GM18870 (cell line): Measurements from ENCODE around the gene ZNF277.

Source experiments
- ATAC-seq: cut with Tn5 transposase; IDR thresholded peaks from one replicate; pipeline ENCODE4 v1.9.1; 2021; ENCODE audit warnings: moderate library complexity; ENCODE audit not compliant: unreplicated experiment

Gene ZNF277

DNA sequence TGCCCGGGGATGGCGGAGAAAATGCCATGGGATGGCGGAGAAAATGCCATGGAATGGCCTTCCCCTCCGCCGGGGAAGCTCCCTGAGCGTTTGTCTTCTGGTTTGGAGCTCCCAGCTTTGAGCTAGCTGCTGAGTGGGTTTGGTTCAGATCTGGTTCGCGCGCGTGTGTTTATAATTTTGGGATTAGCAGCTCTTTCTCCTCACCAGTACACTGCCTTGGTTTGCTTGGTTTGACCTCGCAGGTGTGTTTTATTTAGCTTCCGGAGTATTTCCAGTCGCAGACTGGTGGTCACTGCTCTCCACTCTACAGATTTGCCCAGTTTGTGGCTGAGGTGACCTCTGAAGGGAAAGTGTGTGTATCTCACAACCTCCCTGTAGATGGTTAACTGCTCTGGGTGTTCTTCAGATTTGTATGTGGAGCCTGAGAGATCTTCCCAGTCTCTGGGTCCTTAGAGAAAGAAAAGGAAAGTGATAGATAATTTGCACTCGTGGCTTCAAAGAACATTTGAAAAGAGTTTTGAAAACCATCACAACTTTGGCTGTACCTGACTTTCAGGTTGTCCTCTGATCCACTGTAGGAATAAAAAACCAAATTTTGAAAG is 597 bp downstream of the ZNF277 start:
- no peak for ATAC-seq

DNA sequence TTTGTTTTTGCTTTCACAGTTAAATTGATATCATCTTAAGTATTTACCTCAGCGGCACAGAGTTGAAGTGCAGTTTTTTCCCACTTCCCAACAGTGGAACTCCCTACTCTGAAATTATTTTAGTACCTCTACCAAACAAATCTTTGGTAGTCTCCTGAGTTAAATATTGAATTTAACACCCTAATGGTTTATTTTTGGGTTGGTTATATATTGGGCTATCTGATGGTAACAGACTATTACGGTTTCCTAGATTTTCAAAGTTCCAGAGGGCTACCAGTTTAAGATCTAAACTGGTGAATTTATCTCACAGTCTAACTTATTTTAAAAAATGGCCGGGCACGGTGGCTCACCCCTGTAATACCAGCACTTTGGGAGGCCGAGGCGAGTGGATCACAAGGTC is 1.3 kb downstream of the ZNF277 start:
- ATAC-seq = no peak

DNA sequence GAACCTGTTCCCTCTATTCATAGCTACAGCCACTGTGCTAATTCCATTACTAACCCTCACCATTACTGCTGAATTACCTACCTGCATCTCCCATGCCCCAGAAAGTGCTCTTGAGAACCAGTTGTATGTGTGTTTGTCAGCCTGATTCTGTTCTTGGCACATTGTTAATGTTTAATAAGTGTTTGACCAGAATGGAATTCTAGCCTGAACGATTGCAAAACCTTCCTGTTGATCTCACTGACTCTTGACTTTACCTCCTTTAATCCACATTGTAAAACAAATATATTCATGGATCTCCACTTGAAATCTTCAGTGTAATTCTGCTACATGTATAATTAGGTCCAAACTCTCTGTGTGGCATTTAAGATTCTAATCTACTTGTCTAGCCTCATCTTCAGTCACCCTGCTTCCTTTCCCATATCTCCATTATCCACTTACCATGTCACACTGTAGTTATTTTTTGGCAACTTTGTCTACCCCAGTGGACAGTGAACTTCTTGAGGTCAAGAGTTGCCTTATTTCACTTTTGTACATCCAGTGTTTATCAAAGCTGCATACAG is 4.9 kb downstream of the ZNF277 start:
- no peak for ATAC-seq

DNA sequence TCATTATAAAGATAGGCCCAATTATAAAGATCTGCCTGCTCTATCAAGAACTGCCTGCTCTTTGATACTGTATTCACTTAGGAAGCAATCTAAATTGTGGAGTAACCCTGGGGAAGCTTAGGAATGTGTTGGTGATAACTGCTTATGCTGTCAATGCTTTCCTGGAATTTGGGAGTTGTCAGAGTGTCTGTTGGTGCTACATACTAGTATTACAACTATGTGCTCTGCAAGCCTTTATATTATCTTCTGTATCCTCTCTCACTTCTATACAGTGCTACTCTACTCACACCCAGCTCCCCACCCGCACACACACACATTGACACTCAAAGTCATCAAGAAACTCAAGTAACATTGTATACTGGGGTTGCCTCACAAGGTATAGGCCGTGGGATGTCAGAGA is 6.1 kb downstream of the ZNF277 start:
- no peak for ATAC-seq

DNA sequence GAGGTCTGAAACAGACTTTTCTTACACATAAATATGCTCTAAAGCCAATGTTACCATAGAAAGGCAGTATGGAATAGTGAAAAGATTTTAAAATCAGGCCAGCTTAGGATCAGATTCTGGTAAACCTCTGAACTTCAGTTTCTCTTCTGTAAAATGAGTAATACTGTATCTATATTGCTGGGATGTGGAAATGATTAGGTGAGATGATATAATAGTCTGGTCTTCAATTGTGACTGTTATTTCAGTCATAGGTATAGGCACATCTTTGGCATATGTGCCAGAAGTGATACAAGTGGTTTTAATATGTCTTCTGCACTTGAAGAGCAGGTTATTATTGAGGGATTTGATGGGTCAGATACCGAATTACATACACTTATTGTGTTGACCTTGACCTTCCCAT is 7.2 kb downstream of the ZNF277 start:
- ATAC-seq = no peak

DNA sequence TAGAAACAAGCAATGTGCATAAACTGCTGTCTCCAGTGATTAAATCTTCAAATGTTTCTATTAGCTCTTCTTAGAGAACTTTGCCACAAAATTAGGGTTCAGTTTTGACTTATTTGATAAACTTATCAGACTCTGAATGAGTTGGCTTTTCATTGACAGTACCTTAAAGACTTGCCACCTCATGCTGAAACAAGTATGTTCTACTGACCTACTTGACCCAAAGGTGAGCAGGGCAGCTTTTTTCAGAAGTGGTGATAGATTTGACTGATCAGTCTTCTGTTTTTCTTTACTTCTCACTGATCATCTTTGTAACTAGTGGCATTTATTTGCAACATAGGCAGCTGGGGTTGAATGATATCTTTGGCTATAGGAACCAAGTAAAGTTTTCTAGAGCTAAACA is 7.8 kb downstream of the ZNF277 start:
- no peak for ATAC-seq

DNA sequence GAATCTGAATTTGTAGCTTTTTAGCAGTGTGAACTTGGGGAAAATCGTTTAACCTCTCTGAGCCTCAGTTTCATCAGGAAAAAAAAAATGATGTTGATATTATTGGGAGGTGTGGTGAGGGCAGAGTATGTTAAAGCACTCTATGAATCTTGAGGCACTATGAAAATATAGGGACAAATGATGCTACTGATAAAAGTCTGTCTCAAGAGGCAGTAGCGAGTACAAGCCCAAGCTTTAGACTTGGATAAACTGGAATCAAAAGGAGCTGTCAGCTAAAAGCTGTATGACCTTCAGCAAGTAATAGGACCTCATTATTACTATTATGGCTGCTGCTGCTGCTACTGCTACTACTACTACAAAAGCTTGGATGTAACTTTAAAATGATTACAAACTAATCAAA is 8.4 kb downstream of the ZNF277 start:
- no peak for ATAC-seq

DNA sequence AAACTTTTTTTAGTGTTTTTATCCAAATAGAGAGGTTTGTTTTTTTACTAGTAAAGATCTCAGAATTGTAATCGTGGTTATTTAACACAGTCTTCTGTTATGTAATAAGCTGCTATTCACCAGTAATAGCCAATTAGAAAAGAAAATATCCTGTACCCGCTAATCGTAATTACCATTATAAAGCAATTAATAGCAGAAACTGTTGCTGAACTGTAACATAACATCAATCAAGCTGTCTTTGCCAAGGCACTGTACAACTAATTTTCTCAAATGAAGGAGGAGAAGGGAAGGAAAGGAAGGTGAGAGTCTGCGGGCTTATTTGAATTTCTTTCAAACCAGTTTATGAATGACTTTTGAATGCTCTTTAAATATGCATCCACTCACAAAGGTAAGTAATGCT is 9.3 kb downstream of the ZNF277 start:
- no peak for ATAC-seq

DNA sequence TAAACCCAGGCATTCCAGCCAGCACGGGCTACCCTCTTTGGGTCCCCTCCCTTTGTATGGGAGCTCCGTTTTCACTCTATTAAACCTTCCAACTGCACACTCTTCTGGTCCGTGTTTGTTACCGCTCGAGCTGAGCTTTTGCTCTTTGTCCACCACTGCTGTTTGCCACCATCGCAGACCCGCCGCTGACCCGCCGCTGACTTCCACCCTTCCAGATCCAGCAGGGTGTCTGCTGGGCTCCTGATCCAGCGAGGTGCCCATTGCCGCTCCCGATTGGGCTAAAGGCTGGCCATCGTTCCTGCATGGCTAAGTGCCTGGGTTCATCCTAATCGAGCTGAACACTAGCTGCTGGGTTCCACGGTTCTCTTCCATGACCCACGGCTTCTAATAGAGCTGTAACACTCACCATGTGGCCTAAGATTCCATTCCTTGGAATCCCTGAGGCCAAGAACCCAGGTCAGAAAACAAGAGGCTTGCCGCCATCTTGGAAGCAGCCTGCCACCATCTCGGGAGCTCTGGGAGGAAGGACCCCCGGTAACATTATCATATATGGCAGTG is 14.5 kb downstream of the ZNF277 start:
- ATAC-seq = no peak

DNA sequence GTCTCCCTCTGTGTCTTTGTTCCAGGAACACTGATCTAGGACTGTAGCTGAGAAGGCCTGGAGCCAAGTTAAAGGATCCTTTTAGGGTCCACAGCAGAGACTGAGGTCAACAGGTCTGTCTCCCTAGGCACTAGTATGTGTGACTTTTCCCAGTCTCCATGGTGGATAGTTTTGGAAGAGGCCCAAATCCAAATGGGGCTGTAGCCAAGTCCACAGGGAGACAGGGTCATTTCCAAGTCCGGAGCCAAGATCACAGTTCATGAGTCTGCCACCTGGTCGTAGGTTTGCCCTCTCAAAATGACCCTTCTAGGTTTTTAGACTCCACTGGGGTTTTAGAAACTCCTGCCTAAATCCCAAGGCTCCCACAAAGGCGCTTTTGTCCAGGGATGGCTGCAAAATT is 16.8 kb downstream of the ZNF277 start:
- ATAC-seq = no peak

DNA sequence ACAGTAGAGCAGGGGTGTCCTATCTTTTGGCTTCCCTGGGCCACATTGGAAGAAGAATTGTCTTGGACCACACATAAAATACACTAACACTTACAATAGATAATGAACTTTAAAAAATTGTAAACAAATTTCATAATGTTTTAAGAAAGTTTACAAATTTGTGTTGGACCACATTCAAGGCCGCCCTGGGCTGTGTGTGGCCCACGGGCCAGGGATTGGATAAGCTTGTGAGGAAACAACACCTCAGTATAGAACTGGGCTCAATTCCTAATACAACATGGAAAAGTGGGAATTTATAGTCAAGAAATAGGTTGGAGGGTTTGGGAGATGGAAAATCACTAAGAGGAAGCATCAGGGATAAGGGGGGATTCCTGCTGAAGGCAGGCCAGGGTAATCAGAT is 17.7 kb downstream of the ZNF277 start:
- no peak for ATAC-seq

DNA sequence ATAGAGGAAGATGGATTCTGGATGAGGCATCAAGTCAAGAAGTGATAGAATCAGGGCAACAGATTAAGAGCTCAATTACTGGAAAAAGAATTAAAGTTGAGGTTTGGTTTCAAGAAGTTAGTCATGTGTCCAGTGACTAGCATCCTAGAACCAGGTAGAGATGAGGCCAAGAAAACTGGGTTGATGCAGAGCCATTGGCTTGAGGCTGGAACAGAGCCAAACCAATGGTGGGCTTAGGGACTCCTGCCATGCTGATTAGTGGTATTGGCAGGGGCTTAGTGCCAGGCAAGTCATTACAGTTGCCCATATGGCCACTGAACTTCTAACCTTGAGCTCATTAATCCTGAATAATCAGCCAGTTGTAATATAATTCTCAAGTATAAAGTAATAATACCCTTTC is 18.5 kb downstream of the ZNF277 start:
- ATAC-seq = no peak

DNA sequence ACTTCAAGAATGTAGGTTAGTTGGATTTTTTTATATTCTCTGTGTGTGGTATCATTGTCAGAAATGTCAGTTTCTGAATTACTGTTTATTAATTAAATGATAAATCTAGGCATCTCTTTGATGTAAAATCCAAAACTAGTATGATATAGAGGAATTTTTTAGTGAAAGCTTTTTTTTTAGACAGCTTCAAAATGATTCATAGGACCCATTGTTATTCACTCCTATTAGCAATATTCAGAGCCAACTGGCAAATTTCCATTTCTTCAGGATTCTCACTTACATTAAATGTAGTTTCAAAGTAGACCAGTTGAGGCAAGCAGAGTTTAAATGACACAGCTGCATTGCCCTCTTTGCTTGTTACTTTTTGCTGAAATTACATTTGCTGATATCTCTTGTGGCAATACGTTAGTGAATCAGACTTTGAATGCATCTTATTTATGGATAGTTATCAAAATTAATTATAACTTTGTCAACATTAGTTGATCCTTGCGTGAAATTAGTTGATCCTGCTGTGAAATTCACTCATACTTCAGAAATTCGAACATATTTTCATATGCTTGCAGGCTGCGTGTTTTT is 20.3 kb downstream of the ZNF277 start:
- no peak for ATAC-seq

DNA sequence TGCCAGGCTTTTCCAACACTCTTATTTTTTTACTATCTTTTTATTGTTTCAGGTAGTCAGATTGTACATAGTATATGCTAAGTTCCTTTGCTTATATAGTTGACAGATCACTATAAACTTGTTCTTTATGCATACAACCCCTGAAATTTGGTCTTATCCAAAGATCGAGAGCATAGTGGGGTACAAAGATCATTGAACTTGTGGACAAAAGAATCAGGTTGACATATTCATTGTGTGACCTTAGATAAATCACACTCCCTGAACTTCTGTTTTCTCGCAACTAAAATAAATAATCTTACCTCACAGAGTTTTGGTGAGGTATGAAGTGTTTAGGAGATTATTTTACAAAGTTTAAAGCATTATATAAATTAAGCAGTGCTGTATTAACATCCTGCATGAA is 22.1 kb downstream of the ZNF277 start:
- no peak for ATAC-seq

DNA sequence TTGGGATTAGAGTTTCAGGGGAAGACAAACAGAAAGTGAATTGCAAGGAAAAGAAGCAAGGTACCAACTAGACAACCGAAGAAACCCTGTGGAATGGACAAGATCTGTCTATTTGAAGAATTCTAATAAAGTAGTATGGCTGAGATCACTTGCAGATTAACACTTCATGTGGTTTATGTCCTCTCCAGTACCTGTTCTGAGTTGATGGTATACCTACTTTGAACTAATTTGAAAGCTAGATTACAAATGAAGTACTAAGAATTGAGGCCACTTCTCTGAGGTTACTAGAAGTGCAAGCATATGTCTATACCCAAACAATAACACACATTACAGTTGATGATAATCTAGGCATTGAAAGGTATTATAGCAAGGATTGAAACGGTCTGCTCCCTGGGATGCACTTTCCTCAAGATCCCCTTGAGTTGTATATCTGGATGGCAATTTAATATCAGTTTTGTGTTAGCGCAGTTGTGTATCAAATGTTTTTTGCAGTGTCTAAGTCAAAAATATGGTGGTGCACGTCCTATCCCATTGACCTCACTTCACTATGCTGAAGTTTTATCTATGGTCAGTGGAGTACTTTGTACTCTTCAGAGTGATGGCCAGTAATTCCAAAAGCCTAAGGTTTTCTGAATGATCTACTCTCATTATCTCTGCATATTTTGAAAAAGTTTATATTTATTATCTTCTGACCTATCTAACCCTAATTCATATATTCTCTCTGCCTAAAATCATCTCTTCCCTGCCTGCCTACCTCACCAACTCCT is 25.9 kb downstream of the ZNF277 start:
- ATAC-seq = no peak

DNA sequence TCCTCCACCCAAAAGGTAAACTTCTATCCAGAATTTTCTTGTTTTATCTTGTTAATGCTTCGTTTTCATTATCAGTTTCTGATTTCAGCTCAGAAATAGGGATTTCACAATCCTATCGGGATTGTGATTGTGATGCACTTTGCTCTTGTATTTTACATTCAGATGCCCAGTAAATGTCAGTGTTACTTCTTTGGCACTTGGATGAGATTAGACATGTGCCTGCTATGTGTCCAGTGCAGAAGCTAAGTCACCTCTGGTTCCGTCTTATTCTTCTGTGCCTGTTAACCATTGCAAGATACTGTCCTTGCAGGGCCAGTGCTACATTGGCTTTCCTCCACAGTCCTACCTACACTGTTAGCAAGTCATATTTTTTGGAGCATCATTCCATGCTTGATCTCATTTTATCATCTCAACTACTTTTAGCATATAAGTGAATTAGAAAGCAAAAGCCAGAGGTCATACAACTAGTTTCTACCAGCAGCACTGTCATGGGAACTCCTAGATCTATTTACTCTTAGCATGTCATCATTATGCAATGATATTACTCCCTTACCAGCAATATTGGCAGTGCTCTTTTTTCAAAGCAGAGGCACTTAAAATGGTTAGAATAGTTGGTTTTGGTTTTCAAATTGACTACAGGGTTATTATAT is 26.7 kb downstream of the ZNF277 start:
- no peak for ATAC-seq

DNA sequence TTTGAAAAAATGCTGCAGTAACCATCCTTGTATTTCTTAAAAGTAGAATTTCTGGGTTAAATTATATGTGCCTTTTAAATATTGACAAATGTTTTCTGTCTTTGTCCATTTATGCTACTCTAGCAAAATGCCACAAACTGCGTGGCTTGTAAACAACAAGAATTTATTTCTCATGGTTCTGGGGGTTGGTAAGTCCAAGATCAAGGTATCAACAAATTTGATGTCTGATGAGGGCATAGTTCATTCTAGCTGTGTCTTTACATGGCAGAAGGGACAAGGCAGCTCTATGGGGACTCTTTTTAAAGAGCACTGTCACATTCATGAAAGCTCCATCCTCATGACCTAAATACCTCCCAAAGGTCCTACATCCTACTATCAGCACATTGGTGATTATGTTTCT is 27.7 kb downstream of the ZNF277 start:
- ATAC-seq = no peak

DNA sequence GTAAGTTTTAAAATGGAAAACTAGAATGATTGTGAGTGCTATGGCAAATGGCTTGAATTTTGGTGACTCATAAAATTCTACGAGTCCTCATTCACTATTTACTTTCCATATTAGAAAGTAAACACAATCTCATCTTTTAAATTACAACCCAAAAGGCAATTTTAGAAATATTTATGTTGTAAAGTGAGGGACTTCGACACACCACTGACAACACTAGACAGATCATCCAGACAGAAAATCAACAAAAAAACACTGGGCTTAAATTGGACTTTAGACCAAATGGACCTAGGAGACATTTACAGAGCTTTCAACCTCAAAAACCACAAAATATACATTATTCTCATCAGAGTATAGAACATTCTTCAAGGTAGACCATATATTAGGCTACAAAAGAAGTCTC is 30.1 kb downstream of the ZNF277 start:
- ATAC-seq = no peak

DNA sequence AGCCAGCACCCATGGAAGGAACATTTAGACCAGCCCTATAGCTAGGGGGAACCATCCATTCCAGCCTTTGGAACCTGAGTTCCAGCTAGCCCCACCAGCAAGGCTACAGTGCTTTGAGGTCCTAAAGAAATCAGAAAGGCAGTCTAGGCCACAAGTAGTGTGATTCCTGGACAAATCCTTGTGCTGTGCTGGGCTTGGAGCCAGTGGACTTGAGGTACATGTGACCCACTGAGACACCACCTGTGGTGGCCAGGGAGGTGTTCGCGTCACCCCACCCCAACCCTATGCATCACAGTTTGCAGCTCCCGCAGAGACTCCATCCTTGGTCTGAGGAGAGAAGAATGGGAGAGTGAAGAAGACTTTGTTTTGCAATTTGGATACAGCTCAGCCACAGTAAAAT is 31.8 kb downstream of the ZNF277 start:
- ATAC-seq = no peak

DNA sequence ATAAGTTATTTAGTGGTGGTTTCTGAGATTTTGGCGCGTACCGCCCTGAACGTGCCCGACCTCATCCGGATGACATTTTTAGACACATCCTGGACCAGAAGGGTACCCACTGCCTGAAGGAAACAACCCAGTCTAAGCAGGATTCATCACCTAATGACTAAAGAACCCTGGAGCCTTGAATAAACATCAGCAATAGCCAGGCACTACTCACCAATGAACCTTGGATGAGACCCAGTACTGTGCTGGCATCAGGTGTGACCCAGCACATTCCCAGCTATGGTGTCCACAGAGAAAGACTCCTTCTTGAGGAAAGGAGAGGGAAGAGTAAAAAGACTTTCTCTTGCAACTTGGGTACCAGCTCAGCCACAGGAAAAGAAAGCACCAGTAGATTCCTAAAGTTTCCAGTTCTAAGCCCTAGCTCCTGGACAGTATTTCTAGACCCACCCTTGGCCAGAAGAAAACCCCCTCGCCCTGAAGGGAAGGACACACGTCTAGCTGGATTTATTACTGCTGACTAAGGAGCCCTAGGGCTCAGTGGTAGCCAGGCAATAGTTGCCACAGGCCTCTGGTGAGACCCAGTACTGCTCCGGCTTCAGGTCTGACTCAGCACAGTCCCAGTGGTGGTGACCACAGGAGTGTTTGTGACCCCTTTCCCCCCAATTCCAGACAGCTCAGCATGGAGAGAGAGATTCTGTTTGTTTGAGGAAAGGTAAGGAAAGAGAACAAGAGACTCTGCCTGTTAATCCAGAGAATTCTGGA is 32.5 kb downstream of the ZNF277 start:
- ATAC-seq = no peak

DNA sequence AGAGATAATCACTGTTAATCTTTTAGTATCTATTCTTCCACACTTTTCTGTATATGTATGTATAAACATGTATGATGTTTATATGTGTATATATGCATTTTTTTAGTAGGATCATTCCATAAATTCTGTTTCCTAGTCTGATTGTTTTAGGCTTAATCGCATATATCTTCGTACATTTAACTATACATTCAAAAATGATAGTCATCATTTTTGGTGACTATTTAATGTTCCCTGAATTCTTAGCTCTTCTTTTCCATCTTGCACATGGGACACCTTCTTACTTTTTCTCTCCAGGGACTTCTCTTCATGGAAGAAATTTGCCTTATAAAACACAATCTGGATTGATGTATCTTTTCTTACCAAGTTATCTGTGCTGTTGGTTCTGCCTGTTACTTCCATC is 42.1 kb downstream of the ZNF277 start:
- no peak for ATAC-seq
